ENCODE measurements around the gene ESR2.
"Not testable (repeated sequence)": the region's sequence is repeated elsewhere in the genome, so short reads cannot be mapped to it uniquely, and the experiment has no call there.

ESR2 gene

DNA sequence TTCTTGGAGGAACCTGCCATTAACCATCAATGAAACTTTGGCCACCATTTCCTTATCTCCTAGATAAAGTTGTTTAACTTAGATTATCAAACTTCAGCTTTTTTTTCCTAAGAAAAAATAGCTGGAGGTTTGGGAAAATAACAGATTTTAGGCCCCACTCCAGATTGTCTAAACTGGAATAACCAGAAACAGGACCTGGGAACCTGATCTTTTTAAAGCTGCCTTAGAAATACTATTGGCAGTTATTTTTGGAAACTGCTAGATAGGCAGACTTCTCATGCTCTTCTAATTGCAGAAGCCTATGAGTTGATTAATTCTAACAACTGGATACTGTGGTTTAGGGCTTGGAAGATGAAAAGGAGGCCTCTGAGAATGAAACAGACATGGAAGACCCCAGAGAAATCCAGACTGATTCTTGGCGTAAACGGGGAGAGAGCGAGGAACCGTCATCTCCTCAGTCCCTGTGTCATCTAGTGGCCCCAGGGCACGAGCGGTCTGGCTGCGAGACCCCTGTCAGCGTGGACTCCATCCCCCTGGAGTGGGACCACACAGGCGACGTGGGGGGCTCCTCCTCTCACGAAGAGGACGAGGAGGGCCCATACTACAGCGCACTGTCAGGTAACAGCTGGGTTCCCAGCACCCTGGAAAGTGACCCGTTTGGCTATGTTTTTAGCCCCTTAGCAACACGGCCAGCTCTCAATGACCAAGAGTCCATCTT is 80.2 kb downstream of the ESR2 start:
- H3K36me3 ChIP-seq (ENCODE audit: control insufficient read depth in 5 of 5, insufficient read depth in 5 of 5, low read length in 5 of 5) = peaks cover 0 to 98% (median 87%) of the 10 kb centered on the region in 5 donors
- no peak overlapping the region for H3K4me3 ChIP-seq (ENCODE audit: low read depth in 1 of 5, low read length in 5 of 5)

DNA sequence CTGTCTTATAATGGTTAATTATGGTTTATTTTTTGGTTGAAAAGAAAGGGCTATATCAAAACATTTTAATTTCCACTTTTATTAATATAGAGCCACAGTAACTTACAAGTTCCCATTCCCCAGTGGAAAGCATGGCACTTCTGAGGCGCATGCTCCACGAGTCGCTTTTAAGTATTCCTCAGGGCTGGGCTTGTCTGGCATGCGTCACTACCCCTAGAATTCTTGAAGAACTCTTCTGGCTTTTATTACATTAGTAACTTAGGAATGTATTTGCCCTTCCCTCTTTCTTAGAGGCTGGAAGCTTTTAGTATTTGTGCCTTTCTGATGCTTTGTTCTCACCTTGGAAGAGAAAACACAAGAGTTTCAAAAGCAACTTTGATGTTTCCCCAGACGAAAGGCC is 81.1 kb downstream of the ESR2 start:
- Histone ChIP-seq H3K36me3 (ENCODE audit: control insufficient read depth in 5 of 5, insufficient read depth in 5 of 5, low read length in 5 of 5) (peaks cover 0 to 98% (median 87%) of the 10 kb centered on the region in 5 donors), H3K9me3 (ENCODE audit: control insufficient read depth in 5 of 5, low read length in 5 of 5) (no peaks in the 10 kb centered on the region), H3K9ac (ENCODE audit: low read length in 5 of 5) (no peak overlapping the region), H3K4me3 (ENCODE audit: low read depth in 1 of 5, low read length in 5 of 5) (no peak overlapping the region), H3K27me3 (ENCODE audit: control insufficient read depth in 5 of 5, insufficient read depth in 4 of 5, low read length in 5 of 5) (no peaks in the 10 kb centered on the region), H3K4me1 (ENCODE audit: control insufficient read depth in 5 of 5, insufficient read depth in 5 of 5, low read length in 5 of 5) (peaks cover 0 to 7% (median 6%) of the 10 kb centered on the region in 5 donors), H3K27ac (ENCODE audit: low read depth, low read length) (no peak overlapping the region)

More for the DNA sequence above, 80.2 kb downstream of the ESR2 start:
- Histone ChIP-seq H3K27ac (ENCODE audit: low read depth, low read length) (no peak overlapping the region), H3K9me3 (ENCODE audit: control insufficient read depth in 5 of 5, low read length in 5 of 5) (no peaks in the 10 kb centered on the region), H3K4me1 (ENCODE audit: control insufficient read depth in 5 of 5, insufficient read depth in 5 of 5, low read length in 5 of 5) (peaks cover 0 to 7% (median 6%) of the 10 kb centered on the region in 5 donors), H3K27me3 (ENCODE audit: control insufficient read depth in 5 of 5, insufficient read depth in 4 of 5, low read length in 5 of 5) (no peaks in the 10 kb centered on the region), H3K9ac (ENCODE audit: low read length in 5 of 5) (no peak overlapping the region)

DNA sequence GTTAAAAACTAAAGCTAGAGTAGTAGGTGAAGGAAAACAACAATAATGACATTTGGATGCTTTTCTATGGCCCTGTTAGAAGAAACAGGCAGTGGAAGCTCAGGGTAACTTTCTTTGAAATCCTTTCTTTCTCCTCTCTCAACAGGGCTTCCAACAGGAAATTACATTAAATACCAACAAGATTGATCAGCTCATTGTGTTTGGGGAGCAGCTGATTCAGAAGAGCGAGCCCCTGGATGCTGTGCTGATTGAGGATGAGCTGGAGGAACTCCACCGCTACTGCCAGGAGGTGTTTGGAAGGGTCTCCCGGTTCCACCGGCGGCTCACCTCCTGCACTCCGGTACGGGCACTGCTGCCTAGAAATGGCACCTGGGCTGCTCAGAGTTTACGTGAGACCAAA is 81.5 kb downstream of the ESR2 start:
- Histone ChIP-seq H3K27ac (ENCODE audit: low read depth, low read length) (no peak overlapping the region), H3K9me3 (ENCODE audit: control insufficient read depth in 5 of 5, low read length in 5 of 5) (no peaks in the 10 kb centered on the region), H3K36me3 (ENCODE audit: control insufficient read depth in 5 of 5, insufficient read depth in 5 of 5, low read length in 5 of 5) (peaks cover 0 to 96% (median 86%) of the 10 kb centered on the region in 5 donors), H3K4me1 (ENCODE audit: control insufficient read depth in 5 of 5, insufficient read depth in 5 of 5, low read length in 5 of 5) (peaks cover 0 to 7% (median 6%) of the 10 kb centered on the region in 5 donors), H3K4me3 (ENCODE audit: low read depth in 1 of 5, low read length in 5 of 5) (no peak overlapping the region), H3K9ac (ENCODE audit: low read length in 5 of 5) (no peak overlapping the region), H3K27me3 (ENCODE audit: control insufficient read depth in 5 of 5, insufficient read depth in 4 of 5, low read length in 5 of 5) (no peaks in the 10 kb centered on the region)

DNA sequence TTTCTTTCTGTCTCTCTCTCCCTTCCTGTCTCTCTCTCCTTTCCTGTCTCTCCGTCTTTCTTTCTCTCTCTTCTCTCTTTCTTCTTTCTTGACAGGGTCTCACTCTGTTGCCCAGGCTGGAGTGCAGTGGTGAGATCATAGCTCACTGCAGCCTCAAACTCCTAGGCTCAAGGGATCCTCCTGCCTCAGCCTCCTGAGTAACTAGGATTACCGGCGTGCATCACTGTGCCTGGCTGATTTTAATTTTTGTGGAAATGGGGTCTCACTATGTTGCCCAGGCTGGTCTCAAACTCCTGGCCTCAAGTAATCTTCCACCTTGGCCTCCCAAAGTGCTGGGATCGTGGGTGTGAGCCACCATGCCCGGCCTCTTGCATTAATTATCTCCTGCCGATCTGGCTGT is 83.3 kb downstream of the ESR2 start:
- H3K9me3 ChIP-seq (ENCODE audit: control insufficient read depth in 5 of 5, low read length in 5 of 5); H3K4me3 ChIP-seq (ENCODE audit: low read depth in 1 of 5, low read length in 5 of 5); H3K27me3 ChIP-seq (ENCODE audit: control insufficient read depth in 5 of 5, insufficient read depth in 4 of 5, low read length in 5 of 5); H3K4me1 ChIP-seq (ENCODE audit: control insufficient read depth in 5 of 5, insufficient read depth in 5 of 5, low read length in 5 of 5); H3K9ac ChIP-seq (ENCODE audit: low read length in 5 of 5); H3K27ac ChIP-seq (ENCODE audit: low read depth, low read length): not testable (repeated sequence)
- H3K36me3 ChIP-seq (ENCODE audit: control insufficient read depth in 5 of 5, insufficient read depth in 5 of 5, low read length in 5 of 5) = peaks cover 0 to 79% (median 77%) of the 10 kb centered on the region in 5 donors

DNA sequence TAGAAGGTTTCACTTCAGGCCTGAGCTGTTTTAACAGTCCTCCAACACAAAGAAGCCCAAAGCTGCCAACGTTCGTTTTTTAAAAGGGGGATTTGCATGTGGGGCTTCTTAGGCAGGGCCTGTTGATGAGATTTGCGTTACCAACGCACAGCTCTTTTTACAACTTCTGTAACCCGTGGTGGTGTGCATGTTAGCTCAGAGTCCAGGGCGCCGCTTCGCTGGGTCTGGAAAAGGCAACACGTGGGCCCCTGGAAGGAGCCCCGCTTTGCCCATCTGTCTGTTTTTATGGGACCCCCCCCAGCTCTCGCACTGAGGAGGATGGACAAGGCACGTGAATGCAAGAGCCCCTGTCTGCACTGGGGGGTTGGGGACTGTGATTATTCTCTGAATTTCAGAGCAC is 84.0 kb downstream of the ESR2 start:
- Histone ChIP-seq H3K27ac (ENCODE audit: low read depth, low read length) (no peak overlapping the region), H3K4me1 (ENCODE audit: control insufficient read depth in 5 of 5, insufficient read depth in 5 of 5, low read length in 5 of 5) (no peaks in the 10 kb centered on the region), H3K36me3 (ENCODE audit: control insufficient read depth in 5 of 5, insufficient read depth in 5 of 5, low read length in 5 of 5) (peaks cover 0 to 72% (median 70%) of the 10 kb centered on the region in 5 donors), H3K27me3 (ENCODE audit: control insufficient read depth in 5 of 5, insufficient read depth in 4 of 5, low read length in 5 of 5) (no peaks in the 10 kb centered on the region), H3K4me3 (ENCODE audit: low read depth in 1 of 5, low read length in 5 of 5) (no peak overlapping the region), H3K9me3 (ENCODE audit: control insufficient read depth in 5 of 5, low read length in 5 of 5) (no peaks in the 10 kb centered on the region), H3K9ac (ENCODE audit: low read length in 5 of 5) (no peak overlapping the region)

DNA sequence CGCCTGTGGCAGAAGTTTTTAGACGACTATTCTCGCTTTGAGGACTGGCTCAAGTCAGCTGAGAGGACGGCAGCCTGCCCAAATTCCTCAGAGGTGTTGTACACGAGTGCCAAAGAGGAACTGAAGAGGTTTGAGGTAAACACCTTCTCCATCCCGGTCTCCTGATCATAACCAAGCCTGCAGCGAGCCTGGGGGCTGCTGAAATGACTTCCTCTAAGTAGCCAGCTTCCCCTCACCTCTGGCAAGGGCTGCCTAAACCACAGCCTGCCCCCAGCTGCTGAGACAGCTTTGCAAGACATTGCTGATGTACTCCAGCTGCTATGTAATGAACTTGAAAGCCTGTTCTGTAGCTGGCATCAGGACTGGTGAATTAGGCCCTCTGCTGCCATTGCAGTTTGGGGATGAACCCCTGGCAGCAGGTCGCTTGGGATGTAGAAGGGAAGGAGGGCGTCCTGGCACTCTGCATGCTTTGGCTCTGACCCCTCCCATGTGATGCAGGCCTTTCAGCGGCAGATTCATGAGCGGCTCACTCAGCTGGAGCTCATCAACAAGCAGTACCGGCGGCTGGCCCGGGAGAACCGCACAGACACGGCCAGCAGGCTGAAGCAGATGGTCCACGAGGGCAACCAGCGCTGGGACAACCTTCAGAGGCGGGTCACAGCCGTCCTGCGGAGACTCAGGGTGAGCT is 84.6 kb downstream of the ESR2 start:
- H3K9me3 ChIP-seq (ENCODE audit: control insufficient read depth in 5 of 5, low read length in 5 of 5) = no peaks in the 10 kb centered on the region

DNA sequence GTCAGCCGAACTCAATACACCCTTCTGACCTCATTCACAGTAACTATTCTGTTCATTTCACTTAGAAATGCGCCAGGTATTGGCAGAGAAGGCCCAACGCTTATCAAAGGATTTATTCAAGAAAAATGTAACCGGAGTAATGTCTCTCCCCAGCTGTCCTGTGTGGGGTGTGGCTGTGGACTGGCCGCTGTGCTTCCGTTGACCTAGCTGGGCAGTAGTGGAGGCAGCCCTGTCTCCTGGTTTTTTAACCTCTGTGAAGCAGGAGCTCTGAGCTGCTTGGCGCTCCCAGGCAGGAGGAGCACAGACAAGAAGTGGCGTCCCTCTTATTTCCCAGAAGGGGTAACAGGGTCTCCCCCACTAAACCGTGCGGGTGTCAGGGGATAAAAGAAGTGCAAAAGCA is 85.2 kb downstream of the ESR2 start:
- H3K36me3 ChIP-seq (ENCODE audit: control insufficient read depth in 5 of 5, insufficient read depth in 5 of 5, low read length in 5 of 5) = peaks cover 0 to 60% (median 58%) of the 10 kb centered on the region in 5 donors
- no peak overlapping the region for H3K27ac ChIP-seq (ENCODE audit: low read depth, low read length)
- no peaks in the 10 kb centered on the region for H3K9me3 ChIP-seq (ENCODE audit: control insufficient read depth in 5 of 5, low read length in 5 of 5)
- no peaks in the 10 kb centered on the region for H3K27me3 ChIP-seq (ENCODE audit: control insufficient read depth in 5 of 5, insufficient read depth in 4 of 5, low read length in 5 of 5)
- no peak overlapping the region for H3K4me3 ChIP-seq (ENCODE audit: low read depth in 1 of 5, low read length in 5 of 5)
- H3K4me1 ChIP-seq (ENCODE audit: control insufficient read depth in 5 of 5, insufficient read depth in 5 of 5, low read length in 5 of 5) = no peaks in the 10 kb centered on the region
- no peak overlapping the region for H3K9ac ChIP-seq (ENCODE audit: low read length in 5 of 5)

More for the DNA sequence above, 84.6 kb downstream of the ESR2 start:
- Histone ChIP-seq H3K36me3 (ENCODE audit: control insufficient read depth in 5 of 5, insufficient read depth in 5 of 5, low read length in 5 of 5) (peaks cover 0 to 66% (median 64%) of the 10 kb centered on the region in 5 donors), H3K27ac (ENCODE audit: low read depth, low read length) (no peak overlapping the region), H3K4me1 (ENCODE audit: control insufficient read depth in 5 of 5, insufficient read depth in 5 of 5, low read length in 5 of 5) (no peaks in the 10 kb centered on the region), H3K4me3 (ENCODE audit: low read depth in 1 of 5, low read length in 5 of 5) (no peak overlapping the region), H3K9ac (ENCODE audit: low read length in 5 of 5) (no peak overlapping the region), H3K27me3 (ENCODE audit: control insufficient read depth in 5 of 5, insufficient read depth in 4 of 5, low read length in 5 of 5) (no peaks in the 10 kb centered on the region)

DNA sequence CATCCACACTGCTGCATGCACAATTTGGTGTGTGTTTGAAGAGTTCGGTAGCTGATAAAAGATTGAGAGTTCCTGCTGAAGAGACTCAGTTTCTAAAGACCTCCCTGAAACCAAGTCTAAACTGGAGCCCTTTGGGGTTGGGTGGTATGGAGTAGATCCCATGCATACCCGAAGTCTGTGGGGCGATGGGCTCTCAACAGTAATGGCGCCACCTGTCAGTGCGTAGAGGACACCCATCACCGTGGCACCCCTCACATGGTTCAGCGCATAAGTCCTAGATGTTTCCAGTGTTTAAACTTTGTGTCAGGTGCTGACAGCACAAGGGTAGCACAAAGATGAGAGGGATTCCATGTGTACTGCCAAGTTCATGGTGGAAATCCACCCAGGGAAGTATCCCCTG is 85.9 kb downstream of the ESR2 start:
- Histone ChIP-seq H3K27ac (ENCODE audit: low read depth, low read length) (no peak overlapping the region), H3K36me3 (ENCODE audit: control insufficient read depth in 5 of 5, insufficient read depth in 5 of 5, low read length in 5 of 5) (peaks cover 0 to 57% (median 54%) of the 10 kb centered on the region in 5 donors), H3K9me3 (ENCODE audit: control insufficient read depth in 5 of 5, low read length in 5 of 5) (no peaks in the 10 kb centered on the region), H3K4me3 (ENCODE audit: low read depth in 1 of 5, low read length in 5 of 5) (no peak overlapping the region), H3K27me3 (ENCODE audit: control insufficient read depth in 5 of 5, insufficient read depth in 4 of 5, low read length in 5 of 5) (no peaks in the 10 kb centered on the region), H3K9ac (ENCODE audit: low read length in 5 of 5) (no peak overlapping the region), H3K4me1 (ENCODE audit: control insufficient read depth in 5 of 5, insufficient read depth in 5 of 5, low read length in 5 of 5) (no peaks in the 10 kb centered on the region)

DNA sequence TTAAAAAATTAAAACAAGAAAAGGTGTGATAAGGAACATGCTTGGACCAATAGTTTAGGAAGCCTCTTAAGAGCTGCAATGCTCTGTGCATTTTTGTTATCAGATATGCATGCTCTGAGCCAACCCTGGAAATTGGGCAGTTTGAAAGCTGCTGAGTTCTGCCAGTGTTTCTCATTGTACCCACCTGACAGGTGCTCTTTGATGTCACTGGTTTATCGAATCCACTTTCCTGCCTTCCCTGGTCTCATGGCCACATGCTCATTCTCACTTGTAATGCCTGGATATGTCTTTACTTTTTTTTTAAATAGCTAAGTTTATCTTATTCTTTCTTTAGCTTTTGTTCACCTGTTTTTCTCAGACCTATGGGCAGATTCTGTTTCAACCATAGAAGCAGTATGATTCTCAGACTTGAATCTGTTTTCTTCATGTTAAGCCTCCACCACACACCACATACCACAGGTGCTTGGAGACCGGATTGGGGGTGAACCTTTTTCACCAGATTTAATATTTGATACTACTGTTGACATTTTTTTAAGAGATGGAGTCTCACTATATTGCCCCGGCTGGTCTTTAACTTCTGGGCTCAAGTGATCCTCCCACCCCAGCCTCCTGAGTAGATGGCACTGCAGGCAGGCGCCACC is 90.7 kb downstream of the ESR2 start:
- peaks cover 6 to 24% (median 18%) of the 10 kb centered on the region in 5 donors for H3K4me1 ChIP-seq (ENCODE audit: control insufficient read depth in 5 of 5, insufficient read depth in 5 of 5, low read length in 5 of 5)
- no peak overlapping the region for H3K27ac ChIP-seq (ENCODE audit: low read depth, low read length)
- H3K27me3 ChIP-seq (ENCODE audit: control insufficient read depth in 5 of 5, insufficient read depth in 4 of 5, low read length in 5 of 5) = no peaks in the 10 kb centered on the region
- H3K4me3 ChIP-seq (ENCODE audit: low read depth in 1 of 5, low read length in 5 of 5) = no peak overlapping the region
- H3K9me3 ChIP-seq (ENCODE audit: control insufficient read depth in 5 of 5, low read length in 5 of 5) = no peaks in the 10 kb centered on the region
- peaks cover 0 to 22% (median 16%) of the 10 kb centered on the region in 5 donors for H3K36me3 ChIP-seq (ENCODE audit: control insufficient read depth in 5 of 5, insufficient read depth in 5 of 5, low read length in 5 of 5)
- no peak overlapping the region for H3K9ac ChIP-seq (ENCODE audit: low read length in 5 of 5)

DNA sequence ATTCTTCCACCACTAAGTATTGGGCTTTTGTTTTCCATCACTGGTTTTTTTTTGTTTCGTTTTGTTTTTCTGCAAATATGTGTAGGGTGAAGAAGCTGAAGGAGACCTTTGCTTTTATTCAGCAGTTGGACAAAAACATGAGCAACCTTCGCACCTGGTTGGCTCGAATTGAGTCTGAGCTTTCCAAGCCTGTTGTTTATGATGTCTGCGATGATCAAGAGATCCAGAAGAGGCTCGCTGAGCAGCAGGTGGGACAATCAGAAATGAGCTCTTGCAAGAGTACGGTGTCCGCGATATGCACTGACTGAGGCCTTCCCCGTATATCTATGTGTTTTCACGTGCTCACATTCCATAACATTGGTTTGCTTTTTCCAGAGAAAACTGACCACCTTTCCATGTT is 91.5 kb downstream of the ESR2 start:
- H3K9me3 ChIP-seq (ENCODE audit: control insufficient read depth in 5 of 5, low read length in 5 of 5) = no peaks in the 10 kb centered on the region
- H3K4me3 ChIP-seq (ENCODE audit: low read depth in 1 of 5, low read length in 5 of 5) = no peak overlapping the region
- peaks cover 6 to 28% (median 18%) of the 10 kb centered on the region in 5 donors for H3K4me1 ChIP-seq (ENCODE audit: control insufficient read depth in 5 of 5, insufficient read depth in 5 of 5, low read length in 5 of 5)
- no peak overlapping the region for H3K27ac ChIP-seq (ENCODE audit: low read depth, low read length)
- peaks cover 0 to 16% (median 9%) of the 10 kb centered on the region in 5 donors for H3K36me3 ChIP-seq (ENCODE audit: control insufficient read depth in 5 of 5, insufficient read depth in 5 of 5, low read length in 5 of 5)
- H3K27me3 ChIP-seq (ENCODE audit: control insufficient read depth in 5 of 5, insufficient read depth in 4 of 5, low read length in 5 of 5) = no peaks in the 10 kb centered on the region
- no peak overlapping the region for H3K9ac ChIP-seq (ENCODE audit: low read length in 5 of 5)

Measured in subcutaneous abdominal adipose tissue (tissue), 5 donors.